IMR-90 (cell line): Measurements from ENCODE around the gene ABHD16A. TPM values are rescaled to one million over a fixed set of nuclear protein-coding genes. Genes with fewer than 3 reads are reported as not detected.
A peak's percentile ranks its signal among the peaks of the same experiment; 100 is the strongest.

Experiments
- ATAC-seq: fragments of 200-7000 bp; cut with Tn5 transposase; 2 replicates; pipeline ENCODE4 v1.9.1; 2020; ENCODE audit warnings: low read depth, mild to moderate bottlenecking, moderate library complexity
- BruUV-seq: library from RNA; stranded (reverse); fragments of 400-500 nt; replicated peaks from 2 replicates; lab custom pipeline; 2021; lab: Mats Ljungman, UMichigan
- CTCF ChIA-PET: fragments of 300-600 bp; formaldehyde crosslinking; extraction: SDS; loops from one replicate; lab custom pipeline; 2021; ENCODE audit warnings: antibody characterized with exemption; lab: Yijun Ruan, JAX
- POLR2A ChIA-PET: fragments of 300-600 bp; sonication (Branson Sonifier 250); formaldehyde crosslinking; loops from one replicate; lab custom pipeline; 2022; ENCODE audit warnings: antibody characterized with exemption; ENCODE audit not compliant: unreplicated experiment; lab: Charles Lee
- DNase-seq: peaks from one replicate; pipeline ENCODE4 v3.0.0; 2013
- H2AFZ ChIP-seq: replicated peaks from 2 replicates; pipeline ENCODE3; 2013; ENCODE audit warnings: low read length, mild to moderate bottlenecking; ENCODE audit not compliant: poor library complexity
- H2AK5ac ChIP-seq: 2 replicates; pipeline ENCODE4 v1.6.1; 2013; ENCODE audit warnings: low read depth, low read length, inconsistent platforms
- H2AK9ac ChIP-seq: replicated peaks from 2 replicates; pipeline ENCODE3; 2013; ENCODE audit warnings: mild to moderate bottlenecking, low read depth, low read length, moderate library complexity; ENCODE audit not compliant: poor library complexity
- H2BK120ac ChIP-seq: 2 replicates; pipeline ENCODE4 v1.6.1; 2013; ENCODE audit warnings: low read depth, low read length, inconsistent platforms
- H2BK15ac ChIP-seq: 3 replicates; pipeline ENCODE4 v1.6.1; 2013; ENCODE audit warnings: low read depth, low read length, inconsistent platforms
- H2BK20ac ChIP-seq: 2 replicates; pipeline ENCODE4 v1.6.1; 2013; ENCODE audit warnings: low read depth, mild to moderate bottlenecking, inconsistent platforms, low read length, moderate library complexity
- H2BK5ac ChIP-seq: 2 replicates; pipeline ENCODE4 v1.6.1; 2013; ENCODE audit warnings: mild to moderate bottlenecking, low read depth, low read length, inconsistent platforms; ENCODE audit not compliant: poor library complexity, severe bottlenecking
- H3K14ac ChIP-seq: replicated peaks from 2 replicates; pipeline ENCODE4 v1.6.1; 2013; ENCODE audit warnings: low read depth, low read length, inconsistent platforms
- H3K18ac ChIP-seq: 2 replicates; pipeline ENCODE4 v1.6.1; 2013; ENCODE audit warnings: low read depth, low read length, control low read depth
- H3K23ac ChIP-seq: 2 replicates; pipeline ENCODE4 v1.6.1; 2013; ENCODE audit warnings: low read depth, low read length, inconsistent platforms
- H3K27ac ChIP-seq: 2 replicates; pipeline ENCODE4 v1.5.1; 2013; ENCODE audit warnings: mild to moderate bottlenecking, control low read depth, low read length; ENCODE audit not compliant: insufficient read depth
- H3K27me3 ChIP-seq: 2 replicates; pipeline ENCODE4 v1.6.1; 2013; ENCODE audit warnings: low read length; ENCODE audit not compliant: control insufficient read depth, insufficient read depth
- H3K36me3 ChIP-seq: 2 replicates; pipeline ENCODE4 v1.6.1; 2013; ENCODE audit warnings: low read length, mixed read lengths; ENCODE audit not compliant: control insufficient read depth, insufficient read depth
- H3K4ac ChIP-seq: 2 replicates; pipeline ENCODE4 v1.6.1; 2013; ENCODE audit warnings: low read depth, low read length, inconsistent platforms
- H3K4me1 ChIP-seq: 2 replicates; pipeline ENCODE4 v1.6.1; 2013; ENCODE audit warnings: low read length, mixed read lengths; ENCODE audit not compliant: control insufficient read depth, insufficient read depth
- H3K4me2 ChIP-seq: 2 replicates; pipeline ENCODE4 v1.6.1; 2013; ENCODE audit warnings: low read depth, mild to moderate bottlenecking, control low read depth, low read length, moderate library complexity
- H3K4me3 ChIP-seq: 2 replicates; pipeline ENCODE4 v1.5.1; 2013; ENCODE audit warnings: low read depth, mild to moderate bottlenecking, control low read depth, low read length, moderate library complexity; ENCODE audit not compliant: insufficient read depth
- H3K56ac ChIP-seq: 2 replicates; pipeline ENCODE4 v1.6.1; 2013; ENCODE audit warnings: low read length, inconsistent platforms; ENCODE audit not compliant: insufficient read depth; ENCODE audit errors: extremely low read depth
- H3K79me1 ChIP-seq, 2 experiments: 2 replicates each; pipeline ENCODE4 v1.6.1; 2013; ENCODE audit warnings: low read length in 2 of 2, inconsistent platforms in 1 of 2, low read depth in 1 of 2
- H3K9ac ChIP-seq: 2 replicates; pipeline ENCODE4 v1.6.1; 2013; ENCODE audit warnings: low read depth, low read length, control low read depth
- H3K9me1 ChIP-seq: 2 replicates; pipeline ENCODE4 v1.6.1; 2013; ENCODE audit warnings: low read length, inconsistent platforms; ENCODE audit not compliant: insufficient read depth
- H3K9me3 ChIP-seq: 2 replicates; pipeline ENCODE4 v1.6.1; 2013; ENCODE audit warnings: low read length; ENCODE audit not compliant: control insufficient read depth, insufficient read depth
- H4K20me1 ChIP-seq: 2 replicates; pipeline ENCODE4 v1.6.1; 2013; ENCODE audit warnings: low read length, inconsistent platforms; ENCODE audit not compliant: insufficient read depth
- H4K5ac ChIP-seq: 2 replicates; pipeline ENCODE4 v1.6.1; 2013; ENCODE audit warnings: mild to moderate bottlenecking, low read depth, low read length, control low read depth
- H4K8ac ChIP-seq, 2 experiments: 2 replicates each; pipeline ENCODE4 v1.6.1; 2013; ENCODE audit warnings: low read depth in 2 of 2, low read length in 2 of 2, control low read depth in 1 of 2, inconsistent platforms in 1 of 2
- H4K91ac ChIP-seq: 2 replicates; pipeline ENCODE4 v1.6.1; 2013; ENCODE audit warnings: low read depth, low read length, inconsistent platforms; ENCODE audit not compliant: insufficient read depth
- BHLHE40 ChIP-seq: fragments of 150-350 bp; IDR thresholded peaks from 2 replicates; pipeline ENCODE4 v1.6.1; 2016; ENCODE audit warnings: mild to moderate bottlenecking, low read depth, low read length
- CEBPB ChIP-seq: IDR thresholded peaks from 2 replicates; pipeline ENCODE4 v1.6.1; 2012; ENCODE audit warnings: low read depth, low read length, improper control_type of control experiment
- CHD1 ChIP-seq: IDR thresholded peaks from 2 replicates; pipeline ENCODE4 v1.6.1; 2012; ENCODE audit warnings: low read depth, low read length, improper control_type of control experiment
- CTCF ChIP-seq: conservative IDR thresholded peaks from 2 replicates; pipeline ENCODE4 v1.5.1; 2012; ENCODE audit warnings: mild to moderate bottlenecking, low read depth, low read length, improper control_type of control experiment
- ELK1 ChIP-seq: fragments of 150-350 bp; IDR thresholded peaks from 2 replicates; pipeline ENCODE4 v1.6.1; 2016; ENCODE audit warnings: low read depth, mild to moderate bottlenecking, low read length, moderate library complexity, borderline replicate concordance
- FOS ChIP-seq: fragments of 150-350 bp; IDR thresholded peaks from 2 replicates; pipeline ENCODE4 v1.6.1; 2016; ENCODE audit warnings: low read depth, low read length
- MAFK ChIP-seq: IDR thresholded peaks from 2 replicates; pipeline ENCODE4 v1.6.1; 2012; ENCODE audit warnings: low read depth, low read length, improper control_type of control experiment
- MAZ ChIP-seq: IDR thresholded peaks from 2 replicates; pipeline ENCODE4 v1.6.1; 2012; ENCODE audit warnings: low read depth, mild to moderate bottlenecking, low read length, improper control_type of control experiment, moderate library complexity, borderline replicate concordance
- MXI1 ChIP-seq: IDR thresholded peaks from 2 replicates; pipeline ENCODE4 v1.6.1; 2012; ENCODE audit warnings: low read depth, mild to moderate bottlenecking, low read length, moderate library complexity, borderline replicate concordance
- NFE2L2 ChIP-seq: fragments of 150-350 bp; IDR thresholded peaks from 2 replicates; pipeline ENCODE4 v1.6.1; 2016; ENCODE audit warnings: low read depth, mild to moderate bottlenecking, low read length
- POLR2A ChIP-seq: IDR thresholded peaks from 2 replicates; pipeline ENCODE4 v1.6.1; 2012; ENCODE audit warnings: mild to moderate bottlenecking, low read depth, low read length
- RAD21 ChIP-seq: IDR thresholded peaks from 2 replicates; pipeline ENCODE4 v1.6.1; 2012; ENCODE audit warnings: low read length, improper control_type of control experiment
- RCOR1 ChIP-seq: IDR thresholded peaks from 2 replicates; pipeline ENCODE4 v1.6.1; 2012; ENCODE audit warnings: mild to moderate bottlenecking, low read length, improper control_type of control experiment; ENCODE audit not compliant: insufficient replicate concordance
- RFX5 ChIP-seq: IDR thresholded peaks from 2 replicates; pipeline ENCODE4 v1.8.0; 2012; ENCODE audit warnings: low read depth, mild to moderate bottlenecking, low read length, moderate library complexity
- SMC3 ChIP-seq: fragments of 150-350 bp; IDR thresholded peaks from 2 replicates; pipeline ENCODE4 v1.6.1; 2016; ENCODE audit warnings: low read depth, mild to moderate bottlenecking, antibody characterized with exemption, low read length, moderate library complexity
- WGBS, 2 experiments: methylation state at CpG; one replicate each; pipeline versions ENCODE4 v1.1.5 to v1.1.7; 2013; ENCODE audit warnings: missing lambda C conversion rate in 2 of 2; ENCODE audit not compliant: insufficient read length in 1 of 2; ENCODE audit errors: extremely low coverage in 2 of 2; 5-methylcytosine and 5-hydroxymethylcytosine counted together
- dilution Hi-C: fragments of 300-500 bp; cut with HindIII; formaldehyde crosslinking; loops from one replicate; pipeline ENCODE4 v1.14.3; 2018; ENCODE audit warnings: low sequenced_read_pairs; ENCODE audit not compliant: unreplicated experiment
- in situ Hi-C: fragments of 300-500 bp; cut with MboI; formaldehyde crosslinking; loops from 3 replicates; pipeline ENCODE4 v1.14.3; 2019; ENCODE audit warnings: low sequenced_read_pairs, inconsistent platforms, mixed read lengths
- intact Hi-C: fragments of 100-400 bp; cut with micrococcal nuclease; formaldehyde crosslinking; loops from 2 replicates; pipeline ENCODE4 v1.10.0; 2022
- polyA plus RNA-seq, 3 experiments: library from polyadenylated mRNA; depleted of rRNA; stranded (reverse); fragments of >200 nt; gene quantifications; 2 replicates each; pipeline ENCODE4 v1.2.3, GENCODE V29; 2012; ENCODE audit warnings: low replicate concordance in 1 of 3
- total RNA-seq: library from RNA; depleted of rRNA; stranded (reverse); fragments of >200 nt; gene quantifications from 2 replicates; pipeline ENCODE4 v1.2.3, GENCODE V29; 2012
- TF ChIP-seq, protein P1 (sequence below): fragments of 150-350 bp; IDR thresholded peaks from 2 replicates; pipeline ENCODE4 v1.6.1; 2017; ENCODE audit warnings: mild to moderate bottlenecking, antibody characterized with exemption, low read length, low read depth

The ABHD16A gene
- total and polyA plus RNA-seq, 2 of the 4 experiments (the other 2 are of a cell fraction): 31.5 to 35.1 TPM

GRCh38 chr6:31700740-31701401 is 2.3 kb downstream of the ABHD16A start:
- Histone ChIP-seq H2BK120ac (no peak overlapping the region), H4K91ac (no peak overlapping the region), H3K9me1 (peaks cover 10% of the 10 kb centered on the region), H3K27me3 (no peaks in the 10 kb centered on the region), H3K36me3 (peaks cover 16% of the 10 kb centered on the region), H3K4me3 (no peak overlapping the region), H2AFZ (no peak overlapping the region), H3K18ac (no peak overlapping the region), H3K56ac (no peak overlapping the region), H3K27ac (no peak overlapping the region), H2AK9ac (no peak overlapping the region), H2BK20ac (no peak overlapping the region), H3K23ac (peak overlapping the region; percentile 78), H3K9me3 (no peaks in the 10 kb centered on the region), H2AK5ac (peak overlapping the region; percentile 7), H4K20me1 (0 out of 2 replicates have a peak, but pooled peaks cover 11% of the 10 kb centered on the region), H3K4ac (no peak overlapping the region), H2BK15ac (no peak overlapping the region), H3K14ac (0 out of 2 replicates have a peak overlapping the region, but pooled peaks have one; percentile 6), H3K9ac (0 out of 2 replicates have a peak overlapping the region, but pooled peaks have one; percentile 10), H3K79me1 (peaks cover 21 to 48% of the 10 kb centered on the region in 2 experiments), H3K4me1 (peaks cover 6% of the 10 kb centered on the region), H4K5ac (no peak overlapping the region), H3K4me2 (no peak overlapping the region), H2BK5ac (no peak overlapping the region), H4K8ac (no peak overlapping the region)
- ATAC-seq (no peak), DNase-seq (no peak)
- dilution Hi-C loops: no loop called here
- CTCF ChIA-PET: no interaction called here
- BruUV-seq: no TSS peak
- intact Hi-C loops: no loop called here
- 100% methylated on average over 1 of the region's 5 CpGs; no CpG with 5 or more reads in 1 of the 2 experiments for WGBS, 2 experiments
- POLR2A ChIA-PET: no interaction called here
- TF ChIP-seq RCOR1 (no peak), BHLHE40 (no peak), RAD21 (no peak), MXI1 (no peak), FOS (no peak), SMC3 (no peak), CTCF (no peak), POLR2A (no peak), NFE2L2 (no peak), ELK1 (no peak), CEBPB (no peak), RFX5 (no peak), CHD1 (no peak), MAZ (no peak), MAFK (no peak)
- TF ChIP-seq, protein P1, sequence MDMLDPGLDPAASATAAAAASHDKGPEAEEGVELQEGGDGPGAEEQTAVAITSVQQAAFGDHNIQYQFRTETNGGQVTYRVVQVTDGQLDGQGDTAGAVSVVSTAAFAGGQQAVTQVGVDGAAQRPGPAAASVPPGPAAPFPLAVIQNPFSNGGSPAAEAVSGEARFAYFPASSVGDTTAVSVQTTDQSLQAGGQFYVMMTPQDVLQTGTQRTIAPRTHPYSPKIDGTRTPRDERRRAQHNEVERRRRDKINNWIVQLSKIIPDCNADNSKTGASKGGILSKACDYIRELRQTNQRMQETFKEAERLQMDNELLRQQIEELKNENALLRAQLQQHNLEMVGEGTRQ: no peak
- in situ Hi-C loops: no loop called here
